GM12864 (cell line): ENCODE data around the gene MICALL1.

Experiments
- DNase-seq: peaks from one replicate; pipeline ENCODE4 v3.0.0-alpha.2; 2011; ENCODE audit warnings: low read depth
- H3K4me3 ChIP-seq: 2 replicates; pipeline ENCODE4 v1.5.1; 2011; ENCODE audit warnings: mild to moderate bottlenecking, low read depth, low read length, control low read depth
- CTCF ChIP-seq: IDR thresholded peaks from 2 replicates; pipeline ENCODE4 v1.5.1; 2011; ENCODE audit warnings: low read depth, mild to moderate bottlenecking, moderate library complexity, low read length, control low read depth, inconsistent platforms; ENCODE audit errors: missing control alignments

Gene MICALL1, protein sequence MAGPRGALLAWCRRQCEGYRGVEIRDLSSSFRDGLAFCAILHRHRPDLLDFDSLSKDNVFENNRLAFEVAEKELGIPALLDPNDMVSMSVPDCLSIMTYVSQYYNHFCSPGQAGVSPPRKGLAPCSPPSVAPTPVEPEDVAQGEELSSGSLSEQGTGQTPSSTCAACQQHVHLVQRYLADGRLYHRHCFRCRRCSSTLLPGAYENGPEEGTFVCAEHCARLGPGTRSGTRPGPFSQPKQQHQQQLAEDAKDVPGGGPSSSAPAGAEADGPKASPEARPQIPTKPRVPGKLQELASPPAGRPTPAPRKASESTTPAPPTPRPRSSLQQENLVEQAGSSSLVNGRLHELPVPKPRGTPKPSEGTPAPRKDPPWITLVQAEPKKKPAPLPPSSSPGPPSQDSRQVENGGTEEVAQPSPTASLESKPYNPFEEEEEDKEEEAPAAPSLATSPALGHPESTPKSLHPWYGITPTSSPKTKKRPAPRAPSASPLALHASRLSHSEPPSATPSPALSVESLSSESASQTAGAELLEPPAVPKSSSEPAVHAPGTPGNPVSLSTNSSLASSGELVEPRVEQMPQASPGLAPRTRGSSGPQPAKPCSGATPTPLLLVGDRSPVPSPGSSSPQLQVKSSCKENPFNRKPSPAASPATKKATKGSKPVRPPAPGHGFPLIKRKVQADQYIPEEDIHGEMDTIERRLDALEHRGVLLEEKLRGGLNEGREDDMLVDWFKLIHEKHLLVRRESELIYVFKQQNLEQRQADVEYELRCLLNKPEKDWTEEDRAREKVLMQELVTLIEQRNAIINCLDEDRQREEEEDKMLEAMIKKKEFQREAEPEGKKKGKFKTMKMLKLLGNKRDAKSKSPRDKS

GRCh38 chr22:37905534-37906363, at the start of gene MICALL1:
MICALL1 (plus strand) TSS chr22:37906297; CDS start chr22:37906423, 126 bp downstream.
- TF ChIP-seq CTCF = peak; percentile 29
- DNase-seq = no peak
- H3K4me3 ChIP-seq = peak within 1 kb of the TSS; percentile 70

DNA sequence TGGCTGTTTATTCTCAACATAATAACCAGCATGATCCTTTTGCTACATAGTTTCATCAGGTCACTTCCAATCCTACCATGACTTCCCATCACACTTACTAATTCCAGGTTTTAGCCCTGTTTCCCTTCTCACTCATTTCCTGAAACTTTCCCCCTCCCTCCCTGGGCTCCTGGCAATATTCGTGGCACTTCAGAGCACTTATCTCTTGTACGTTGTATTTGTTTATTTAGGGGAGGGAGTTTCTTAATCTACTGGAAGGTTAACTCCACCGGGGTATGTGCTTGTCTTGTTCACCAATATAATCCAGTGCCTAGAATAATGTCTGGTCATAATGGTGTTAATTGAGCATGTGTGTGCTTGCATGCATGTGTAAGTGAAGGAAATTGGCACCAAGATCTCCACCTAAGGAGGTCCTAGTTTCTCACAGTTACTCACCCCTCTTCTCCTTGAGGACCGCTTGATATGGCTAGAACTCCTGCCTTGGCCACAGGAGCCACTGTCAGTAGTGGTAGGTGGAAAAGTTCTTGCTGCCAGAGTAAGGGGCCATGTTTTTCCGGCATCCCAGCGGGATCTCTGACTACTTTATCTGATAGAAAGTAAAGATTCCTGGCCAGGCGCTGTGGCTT, 45.2 kb upstream of the MICALL1 start:
- no peak for DNase-seq
- H3K4me3 ChIP-seq = no peak overlapping the region
- TF ChIP-seq CTCF = no peak

DNA sequence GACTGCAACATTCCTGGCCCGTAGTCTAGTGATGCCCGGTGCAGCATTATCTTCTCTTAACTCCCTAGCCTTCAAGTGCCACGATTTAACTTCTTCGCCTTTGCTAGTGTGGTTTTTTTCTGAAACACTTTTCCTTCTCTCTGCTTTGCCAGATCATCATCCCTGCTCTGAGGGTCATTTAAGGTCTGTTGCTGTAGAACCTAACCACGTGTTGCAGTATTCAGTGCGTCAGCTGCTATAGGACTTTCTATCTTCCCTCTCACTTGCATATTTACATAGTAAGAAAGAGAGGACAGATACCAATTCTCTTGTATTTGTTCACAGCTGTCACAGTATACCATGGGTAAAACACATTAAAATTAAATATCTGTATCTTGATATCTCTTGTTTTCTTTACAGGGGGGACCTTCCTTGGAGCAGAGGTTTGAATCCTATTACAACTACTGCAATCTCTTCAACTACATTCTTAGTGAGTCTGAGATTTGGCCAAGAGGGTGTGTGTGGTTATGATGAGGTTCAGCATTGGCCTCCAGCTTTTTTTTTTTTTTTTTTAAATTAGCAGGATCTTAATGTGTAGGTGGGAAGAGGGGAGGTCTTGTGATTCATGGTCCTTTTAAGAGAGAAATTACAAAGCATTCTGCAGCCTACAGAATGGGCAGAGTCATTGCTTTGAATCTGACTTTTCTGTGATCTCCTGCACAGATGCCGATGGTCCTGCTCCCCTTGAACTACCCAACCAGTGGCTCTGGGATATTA, 43.3 kb upstream of the MICALL1 start:
- TF ChIP-seq CTCF = no peak
- no peak overlapping the region for H3K4me3 ChIP-seq
- DNase-seq = no peak

- no peak for TF ChIP-seq CTCF
- DNase-seq = no peak
- H3K4me3 ChIP-seq = no peak overlapping the region
Measured at GRCh38 chr22:37865510-37865909, 40.6 kb upstream of the MICALL1 start.

GRCh38 chr22:37870273-37870672, 35.8 kb upstream of the MICALL1 start:
- TF ChIP-seq CTCF = no peak
- no peak for DNase-seq
- no peak overlapping the region for H3K4me3 ChIP-seq
